ENCODE measurements around the gene ZER1. TPM values are rescaled to one million over a fixed set of nuclear protein-coding genes. Genes with fewer than 3 reads are reported as not detected.

Gene ZER1
- total and polyA plus RNA-seq, 2 of the 8 experiments (the other 6 are each of a cell fraction or from before 2014, with no cell fraction given) = 20.5 to 26.6 TPM

GRCh38 chr9:128706045-128706444 lies 65.7 kb downstream of the ZER1 start:
- H3K79me1 ChIP-seq (ENCODE audit: low read depth, low read length) = no peaks in the 10 kb centered on the region
- 86% methylated on average over 1 of the region's 1 CpG; no CpG with 5 or more reads in 1 of the 2 experiments for WGBS, 2 experiments (ENCODE audit: extremely low coverage in 1 of 2, insufficient coverage in 1 of 2, insufficient read length in 1 of 2, insufficient replicate concordance in 2 of 2, low coverage in 1 of 2, low lambda C conversion rate in 2 of 2, missing lambda C conversion rate in 1 of 2)
- H2BK15ac ChIP-seq (ENCODE audit: low read length) = no peak overlapping the region
- no peak overlapping the region for H2AFZ ChIP-seq (ENCODE audit: low read length)
- H4K20me1 ChIP-seq (replicated peaks in 1 of 2; ENCODE audit: control insufficient read depth in 1 of 2, insufficient read depth in 2 of 2, low read length in 2 of 2) = peaks cover 2 to 3% of the 10 kb centered on the region in 2 experiments
- H4K91ac ChIP-seq (replicated peaks; ENCODE audit: insufficient read length, low read length) = no peak overlapping the region
- ChIA-PET POLR2A (ENCODE audit: partially characterized antibody) (interaction anchor here (12.5 to 46.1 kb wide), 2 partner anchors 14 to 28 kb away, joined by 133 to 1197 read pairs; partner anchors contain the start of genes DYNC2I2, SET and ZDHHC12), CTCF (ENCODE audit: partially characterized antibody) (interaction anchor here (0.5 to 1.4 kb wide), 5 partner anchors 14 to 1226 kb away, joined by 3 to 4 read pairs (median 3); partner anchors contain the start of gene SET)
- no peaks in the 10 kb centered on the region for H3K27me3 ChIP-seq (replicated peaks in 1 of 4; ENCODE audit: control insufficient read depth in 3 of 4, extremely low read depth in 1 of 4, insufficient read depth in 3 of 4, low read length in 3 of 4)
- peaks cover 7% of the 10 kb centered on the region; the same call in 1 of the 2 replicates for H3K23me2 ChIP-seq (ENCODE audit: low read depth, low read length)
- no peak overlapping the region for H3K56ac ChIP-seq (replicated peaks; ENCODE audit: insufficient read length, low read depth, low read length)
- no peak for TF ChIP-seq BACH1 (IDR thresholded peaks at IDR 0.05; ENCODE audit: low read length)
- TF ChIP-seq NRF1 (IDR thresholded peaks at IDR 0.05; ENCODE audit: low read depth, low read length) = no peak
- TF ChIP-seq KDM4A (IDR thresholded peaks at IDR 0.05; ENCODE audit: low read depth, low read length, severe bottlenecking) = no peak
- TF ChIP-seq BRCA1 (IDR thresholded peaks at IDR 0.05; ENCODE audit: low read depth, low read length) = no peak
- TF ChIP-seq KDM1A (IDR thresholded peaks at IDR 0.05; ENCODE audit: borderline replicate concordance, low read length) = no peak
- TF ChIP-seq CHD1 (IDR thresholded peaks at IDR 0.05; ENCODE audit: low read depth, low read length) = no peak
- no peak overlapping the region for H3K18ac ChIP-seq (ENCODE audit: extremely low read depth, low read length)
- peaks cover 0 to 4% (median 2%) of the 10 kb centered on the region in 4 experiments; a peak in 3 of 7 replicates for H3K4me1 ChIP-seq (replicated peaks in 1 of 4; ENCODE audit: control insufficient read depth in 3 of 4, insufficient read depth in 4 of 4, low read length in 3 of 4)
- H4K8ac ChIP-seq (ENCODE audit: extremely low read depth, insufficient read depth, low read length) = no peak overlapping the region
- no peak overlapping the region for H4K5ac ChIP-seq (ENCODE audit: insufficient read length, low read depth, low read length)
- H2AK5ac ChIP-seq (ENCODE audit: low read depth, low read length) = no peak overlapping the region
- no peak overlapping the region for H3K14ac ChIP-seq (ENCODE audit: insufficient read length)
- no peak overlapping the region for H2BK120ac ChIP-seq (replicated peaks; ENCODE audit: low read depth, low read length)
- H3K79me2 ChIP-seq (ENCODE audit: control insufficient read depth in 1 of 2, insufficient read depth in 2 of 2, low read length in 2 of 2) = no peaks in the 10 kb centered on the region
- peaks cover 0 to 5% (median 0%) of the 10 kb centered on the region in 4 experiments; a peak in 2 of 8 replicates for H3K36me3 ChIP-seq (ENCODE audit: control insufficient read depth in 2 of 4, insufficient read depth in 4 of 4, low read length in 3 of 4)
- FAIRE-seq (no peak), DNase-seq (ENCODE audit: low read depth in 1 of 2, low spot score in 2 of 2) (no peak)
- no peak overlapping the region for H2BK5ac ChIP-seq (ENCODE audit: low read depth, low read length)
- H3K9me3 ChIP-seq (ENCODE audit: insufficient read depth in 2 of 2, low read depth in 1 of 2, low read length in 1 of 2) = no peaks in the 10 kb centered on the region
- no peak overlapping the region for H3K9ac ChIP-seq (replicated peaks in 1 of 4; ENCODE audit: extremely low read depth in 1 of 4, low read depth in 3 of 4, low read length in 3 of 4)
- H3K4me2 ChIP-seq (ENCODE audit: insufficient read depth in 1 of 2, low read depth in 2 of 2, low read length in 2 of 2) = no peak overlapping the region
- H3K4me3 ChIP-seq (ENCODE audit: extremely low read depth in 1 of 4, insufficient read depth in 2 of 4, low read depth in 3 of 4, low read length in 4 of 4) = no peak overlapping the region
- H2BK20ac ChIP-seq (ENCODE audit: low read length) = no peak overlapping the region
- no peak overlapping the region for H3K4ac ChIP-seq (replicated peaks; ENCODE audit: insufficient read length, low read depth, low read length)
- no peak overlapping the region for H3K23ac ChIP-seq (ENCODE audit: insufficient read length)
- H2BK12ac ChIP-seq (ENCODE audit: low read depth, low read length) = no peak overlapping the region
- H3K27ac ChIP-seq (ENCODE audit: low read depth, low read length) = no peak overlapping the region; the same call in 1 of the 2 replicates
